T-helper 17 cell (primary cell): ENCODE results near the gene ITGA1. TPM values are rescaled to one million over a fixed set of nuclear protein-coding genes. Genes with fewer than 3 reads are reported as not detected.

ENCODE experiments used
- ATAC-seq: fragments of 150-1000 bp; cut with Tn5 transposase; 2 replicates; pipeline ENCODE4 v1.10.0; 2021; ENCODE audit warnings: mild to moderate bottlenecking, moderate library complexity
- DNase-seq, 3 donors: peaks; one replicate each; pipeline versions ENCODE4 v3.0.0 to v3.0.0-alpha.2; 2020 to 2021
- H3K9me3 ChIP-seq: one replicate; pipeline ENCODE4 v1.7.0; 2013; ENCODE audit warnings: low read length, mild to moderate bottlenecking; ENCODE audit not compliant: control insufficient read depth, poor library complexity, severe bottlenecking
- H3K27ac Mint-ChIP-seq: one replicate; pipeline ENCODE4 v1.8.0; 2022; ENCODE audit warnings: mild to moderate bottlenecking, moderate library complexity, mixed read lengths
- H3K27me3 Mint-ChIP-seq: one replicate; pipeline ENCODE4 v1.8.0; 2022; ENCODE audit warnings: mixed read lengths
- H3K36me3 Mint-ChIP-seq: one replicate; pipeline ENCODE4 v1.8.0; 2022; ENCODE audit warnings: low read depth, mixed read lengths
- H3K4me1 Mint-ChIP-seq: one replicate; pipeline ENCODE4 v1.8.0; 2022; ENCODE audit warnings: mild to moderate bottlenecking, mixed read lengths
- H3K4me3 Mint-ChIP-seq: one replicate; pipeline ENCODE4 v1.8.0; 2022; ENCODE audit warnings: mild to moderate bottlenecking, moderate library complexity, mixed read lengths
- total RNA-seq, 4 donors: library from RNA in 2 of 4; stranded (reverse) in 2 of 4; gene quantifications; one replicate each; pipeline ENCODE4 v1.2.3 and lab custom pipeline; 2022 to 2026

Gene ITGA1
- total RNA-seq, 2 donors from 2014 or later: 4.0 to 4.3 TPM

DNA sequence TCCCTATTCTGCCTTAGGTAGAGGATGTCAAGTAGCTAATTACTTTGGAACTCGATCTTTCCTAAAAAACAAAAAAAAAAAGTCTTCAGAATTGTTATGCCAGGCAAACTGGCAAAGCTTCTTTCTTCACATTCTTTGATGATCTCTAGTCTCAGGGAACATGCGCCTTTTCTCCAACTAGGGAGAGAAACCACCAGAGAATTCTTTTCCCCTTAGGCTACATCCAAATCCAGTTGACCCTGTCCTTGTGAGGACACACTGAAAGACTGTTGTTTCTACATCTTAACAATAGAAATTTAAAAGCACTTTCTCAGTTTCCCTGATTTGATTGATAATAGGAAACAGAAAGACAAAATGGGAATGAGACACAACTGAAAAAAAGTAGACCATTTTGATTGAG lies 106.7 kb downstream of the ITGA1 start:
- H3K9me3 ChIP-seq: no peaks in the 10 kb centered on the region
- no peak for DNase-seq
- Mint-ChIP-seq H3K27me3 (peaks cover 6% of the 10 kb centered on the region), H3K4me3 (no peak overlapping the region), H3K4me1 (peaks cover 2% of the 10 kb centered on the region), H3K27ac (no peak overlapping the region), H3K36me3 (peaks cover 3% of the 10 kb centered on the region)
- no peak for ATAC-seq

DNA sequence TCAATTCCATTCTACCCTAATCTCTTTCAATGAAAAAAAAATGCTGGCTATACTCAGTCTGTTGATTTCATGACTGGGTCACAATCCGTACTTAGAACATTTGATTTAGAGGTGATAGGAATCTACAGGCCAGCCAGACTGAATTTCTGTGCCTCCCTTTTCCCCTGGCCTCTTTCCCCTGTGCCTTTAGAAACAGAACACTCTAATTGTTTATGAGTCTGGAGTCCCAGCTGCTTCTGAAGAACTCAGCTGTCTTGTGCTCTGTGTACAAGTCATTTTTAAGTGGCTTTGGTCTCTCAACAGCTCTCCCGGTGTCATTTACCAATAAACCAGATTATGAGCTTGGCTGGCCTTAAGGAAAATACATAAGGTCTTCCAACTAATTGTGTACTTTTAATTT lies 107.4 kb downstream of the ITGA1 start:
- Mint-ChIP-seq H3K4me3 (no peak overlapping the region), H3K27me3 (peaks cover 6% of the 10 kb centered on the region), H3K4me1 (peaks cover 2% of the 10 kb centered on the region), H3K27ac (no peak overlapping the region), H3K36me3 (peaks cover 3% of the 10 kb centered on the region)
- DNase-seq (no peak), ATAC-seq (no peak)
- H3K9me3 ChIP-seq: no peaks in the 10 kb centered on the region

DNA sequence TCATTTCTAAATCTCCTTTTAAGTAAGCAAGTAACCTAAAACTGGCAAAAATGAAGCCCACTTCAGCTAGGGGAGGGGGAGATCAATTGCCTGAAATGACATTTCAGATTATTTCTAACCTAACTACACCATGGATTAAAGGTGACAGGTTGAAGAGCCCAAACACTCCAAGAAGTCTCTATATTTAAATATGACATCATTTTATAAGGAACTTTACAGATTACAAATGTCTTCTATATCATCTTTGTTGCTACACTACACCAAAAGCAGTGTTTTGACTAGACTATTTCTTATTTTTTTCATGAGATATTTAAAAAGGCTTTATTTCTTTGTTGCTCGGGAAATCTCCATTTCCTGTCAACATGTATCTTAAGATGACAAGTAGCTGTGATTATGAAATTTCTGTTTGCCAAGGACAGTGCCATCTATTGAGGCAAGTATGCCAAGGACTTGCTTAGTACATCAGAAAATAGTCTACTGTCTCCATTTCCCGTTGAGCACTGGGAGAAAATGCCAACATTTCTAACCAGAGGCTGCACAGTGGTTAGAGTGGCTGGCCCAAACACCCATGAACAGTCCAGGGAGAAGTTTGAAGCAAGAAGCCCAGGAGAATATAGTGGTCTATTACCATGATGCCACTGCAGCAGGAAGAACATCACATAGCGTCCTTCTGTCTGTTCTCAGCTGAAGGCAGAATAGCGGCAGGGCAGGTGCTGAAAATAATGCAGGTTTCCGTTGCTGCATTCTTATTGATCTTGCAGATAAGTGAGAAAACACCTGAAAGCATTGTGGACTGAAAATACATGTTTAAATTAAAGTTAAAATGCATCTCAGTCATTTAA lies 108.1 kb downstream of the ITGA1 start:
- H3K4me1 Mint-ChIP-seq: peaks cover 2% of the 10 kb centered on the region
- DNase-seq: no peak
- no peak for ATAC-seq
- no peaks in the 10 kb centered on the region for H3K9me3 ChIP-seq
- H3K27me3 Mint-ChIP-seq: peaks cover 6% of the 10 kb centered on the region
- H3K4me3 Mint-ChIP-seq: no peak overlapping the region
- peaks cover 3% of the 10 kb centered on the region for H3K36me3 Mint-ChIP-seq
- no peak overlapping the region for H3K27ac Mint-ChIP-seq

DNA sequence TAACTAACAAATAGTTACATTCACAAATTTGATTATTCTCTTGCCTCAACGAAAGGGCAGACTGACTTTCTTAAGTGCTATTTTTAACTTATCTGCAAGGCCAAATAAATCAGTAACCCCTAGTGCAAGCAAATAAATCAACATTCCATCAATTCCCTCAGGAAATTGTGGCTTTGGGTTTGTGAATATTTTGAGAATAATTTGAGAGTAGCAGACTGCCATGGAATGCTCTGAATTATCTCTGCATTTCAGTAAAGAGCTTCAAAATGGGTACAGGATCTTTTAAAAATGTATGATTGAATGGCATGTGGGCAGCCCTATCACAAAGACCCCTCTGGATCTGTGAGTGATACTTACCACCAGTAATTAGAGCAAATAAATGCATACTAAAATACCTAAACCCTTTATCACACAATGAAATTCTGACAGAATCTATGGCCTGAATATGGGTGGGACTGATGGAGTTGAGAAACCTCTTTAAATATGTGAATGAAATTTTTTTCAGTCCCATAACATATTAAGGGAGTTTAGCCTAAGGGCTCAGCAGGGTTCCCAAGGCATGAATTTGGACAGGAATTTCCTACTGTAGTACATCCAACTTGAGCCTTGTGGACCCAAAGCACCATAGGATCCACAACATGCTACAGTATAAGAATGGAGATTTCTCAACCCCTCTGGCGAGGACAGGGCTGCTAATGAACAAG lies 109.0 kb downstream of the ITGA1 start:
- Mint-ChIP-seq H3K4me1 (peaks cover 2% of the 10 kb centered on the region), H3K27ac (no peak overlapping the region), H3K4me3 (no peak overlapping the region), H3K36me3 (peaks cover 3% of the 10 kb centered on the region), H3K27me3 (peaks cover 6% of the 10 kb centered on the region)
- no peaks in the 10 kb centered on the region for H3K9me3 ChIP-seq
- DNase-seq: no peak
- ATAC-seq: no peak

DNA sequence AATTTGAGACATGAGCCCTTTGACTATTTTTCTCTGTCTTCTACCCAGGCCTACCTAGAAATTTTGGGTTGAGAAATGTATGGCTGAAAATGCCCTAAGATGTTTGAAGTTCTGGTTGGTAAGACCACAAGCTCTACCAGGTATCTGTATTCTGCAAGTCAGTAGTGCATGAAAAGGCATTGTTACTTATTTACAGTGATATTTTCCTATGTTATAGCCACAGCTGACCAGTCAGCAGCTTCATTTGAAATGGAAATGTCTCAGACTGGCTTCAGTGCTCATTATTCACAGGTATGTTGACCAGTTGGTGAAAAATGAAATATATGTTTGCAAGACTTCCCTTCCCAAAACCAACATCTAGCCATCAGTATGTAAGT lies 109.5 kb downstream of the ITGA1 start:
- DNase-seq: no peak
- H3K4me3 Mint-ChIP-seq: no peak overlapping the region
- H3K9me3 ChIP-seq: no peaks in the 10 kb centered on the region
- no peak overlapping the region for H3K27ac Mint-ChIP-seq
- H3K27me3 Mint-ChIP-seq: peaks cover 6% of the 10 kb centered on the region
- no peak for ATAC-seq
- H3K4me1 Mint-ChIP-seq: peaks cover 2% of the 10 kb centered on the region
- peaks cover 3% of the 10 kb centered on the region for H3K36me3 Mint-ChIP-seq

DNA sequence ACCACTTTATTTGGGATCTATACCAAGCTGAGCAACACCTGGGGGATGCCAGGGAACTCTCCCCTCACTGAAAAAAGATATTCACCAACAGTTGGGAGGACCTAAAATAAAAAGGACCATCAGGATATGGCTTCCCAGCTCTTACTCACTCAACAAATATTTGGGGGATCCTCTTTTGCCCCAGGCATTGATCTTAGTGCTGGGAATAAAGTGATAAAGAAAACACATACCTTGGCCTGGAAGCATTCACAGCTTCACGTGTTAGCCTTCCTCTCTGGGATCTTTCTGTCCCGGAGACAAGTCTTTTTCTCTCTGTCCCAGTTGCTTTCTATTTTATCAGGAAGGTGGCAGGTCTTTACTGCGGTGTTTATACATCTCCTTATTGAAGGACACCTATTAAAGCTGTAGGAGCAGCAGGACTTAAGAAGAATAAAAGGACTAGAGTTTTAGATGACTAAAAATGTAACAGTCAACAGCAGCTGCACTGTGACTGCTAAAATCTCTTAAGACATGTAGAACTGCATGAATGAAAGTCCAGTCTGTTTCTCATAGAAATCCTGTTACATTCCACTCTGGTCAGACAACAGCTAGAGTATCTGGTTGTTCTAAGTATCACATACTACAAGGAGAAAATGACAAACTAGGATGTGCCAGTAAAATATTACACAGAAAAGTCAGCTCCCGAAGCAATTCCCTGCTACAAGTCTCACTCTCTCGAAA lies 111.4 kb downstream of the ITGA1 start:
- peaks cover 5% of the 10 kb centered on the region for H3K27me3 Mint-ChIP-seq
- H3K4me3 Mint-ChIP-seq: no peak overlapping the region
- DNase-seq (no peak), ATAC-seq (no peak)
- peaks cover 3% of the 10 kb centered on the region for H3K36me3 Mint-ChIP-seq
- H3K4me1 Mint-ChIP-seq: peaks cover 2% of the 10 kb centered on the region
- H3K9me3 ChIP-seq: no peaks in the 10 kb centered on the region
- H3K27ac Mint-ChIP-seq: no peak overlapping the region

DNA sequence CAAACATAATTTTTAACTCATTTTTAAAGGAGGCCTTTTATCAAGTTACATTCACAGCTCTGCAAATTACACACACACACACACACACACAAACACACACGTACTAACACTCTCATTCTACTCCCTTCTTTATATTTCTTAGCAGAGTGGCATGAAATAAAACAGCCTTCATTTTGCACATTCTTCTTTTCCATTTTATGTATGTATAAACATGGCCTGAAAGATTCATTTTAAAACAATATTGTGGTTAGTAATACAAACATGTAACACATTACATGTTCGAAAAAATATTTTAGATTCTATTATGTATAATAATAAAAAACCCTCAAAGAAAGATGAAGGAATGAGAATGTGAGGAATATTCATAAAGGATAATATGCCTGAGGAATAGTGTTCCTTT lies 115.4 kb downstream of the ITGA1 start:
- H3K9me3 ChIP-seq: no peaks in the 10 kb centered on the region
- DNase-seq (no peak), ATAC-seq (no peak)
- Mint-ChIP-seq H3K27ac (no peak overlapping the region), H3K36me3 (peaks cover 2% of the 10 kb centered on the region), H3K4me1 (peaks cover 6% of the 10 kb centered on the region), H3K27me3 (no peaks in the 10 kb centered on the region), H3K4me3 (no peak overlapping the region)

DNA sequence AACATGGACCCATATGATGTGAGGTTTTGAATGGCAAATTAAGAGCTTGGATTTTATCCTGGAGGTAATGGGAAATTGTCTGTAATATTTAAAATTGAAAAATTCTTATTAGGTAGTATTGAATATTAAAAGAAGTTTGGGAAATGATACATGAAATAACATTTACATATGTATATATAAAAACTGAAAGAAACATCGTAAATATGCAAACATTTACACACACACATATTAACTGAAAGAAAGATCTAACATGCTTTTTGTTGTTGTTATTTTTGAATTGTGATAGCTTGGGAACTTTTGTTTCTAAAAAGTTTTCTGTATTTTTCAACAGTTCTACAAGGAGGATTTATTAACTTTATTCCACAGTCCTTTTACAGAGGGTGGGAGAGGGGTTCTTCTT lies 118.6 kb downstream of the ITGA1 start:
- Mint-ChIP-seq H3K27ac (no peak overlapping the region), H3K36me3 (peaks cover 2% of the 10 kb centered on the region), H3K27me3 (no peaks in the 10 kb centered on the region), H3K4me3 (no peak overlapping the region), H3K4me1 (peaks cover 6% of the 10 kb centered on the region)
- ATAC-seq (no peak), DNase-seq (no peak)
- H3K9me3 ChIP-seq: no peaks in the 10 kb centered on the region

DNA sequence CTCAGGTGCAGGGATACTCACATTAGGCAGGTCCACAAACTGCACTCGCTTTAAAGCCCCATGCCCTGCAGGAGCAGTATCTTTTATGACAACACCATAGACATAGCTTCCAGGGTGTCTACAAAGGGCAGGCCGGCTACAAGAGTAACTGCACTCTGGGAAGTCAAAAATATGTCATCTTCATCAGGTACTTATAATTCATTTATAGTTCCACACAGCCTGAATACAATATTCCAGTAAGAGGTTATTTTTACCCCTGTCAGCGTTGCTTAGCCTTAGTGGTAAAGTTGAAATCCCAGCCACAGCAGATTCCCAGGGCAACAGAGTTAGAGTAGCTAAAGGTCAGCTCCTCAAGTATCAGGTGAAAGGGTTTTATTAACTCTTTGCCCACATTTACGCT lies 119.1 kb downstream of the ITGA1 start:
- Mint-ChIP-seq H3K4me3 (no peak overlapping the region), H3K36me3 (peaks cover 2% of the 10 kb centered on the region), H3K27me3 (no peaks in the 10 kb centered on the region), H3K27ac (no peak overlapping the region), H3K4me1 (peaks cover 6% of the 10 kb centered on the region)
- ATAC-seq (no peak), DNase-seq (no peak)
- H3K9me3 ChIP-seq: no peaks in the 10 kb centered on the region

DNA sequence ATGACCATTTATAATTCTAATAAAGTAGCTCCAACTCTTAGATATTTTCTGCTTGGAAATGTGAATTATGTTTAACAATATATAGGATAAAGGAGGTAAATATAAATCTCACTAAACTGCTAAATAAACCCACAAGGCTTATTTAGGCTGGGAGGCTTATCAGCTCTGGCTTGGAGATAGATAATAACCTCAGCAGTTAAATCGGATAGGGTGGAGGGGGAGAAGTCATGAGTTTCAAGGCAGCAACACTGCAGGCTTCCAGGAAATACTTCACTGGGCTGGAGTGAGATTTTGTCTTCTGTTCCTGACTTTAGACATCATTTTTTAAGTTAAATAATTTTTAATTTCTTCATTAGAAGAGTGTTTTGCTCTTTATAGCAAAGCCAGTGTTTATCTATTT lies 121.5 kb downstream of the ITGA1 start:
- no peaks in the 10 kb centered on the region for H3K27me3 Mint-ChIP-seq
- no peak overlapping the region for H3K27ac Mint-ChIP-seq
- ATAC-seq (no peak), DNase-seq (no peak)
- peaks cover 2% of the 10 kb centered on the region for H3K36me3 Mint-ChIP-seq
- H3K9me3 ChIP-seq: no peaks in the 10 kb centered on the region
- no peak overlapping the region for H3K4me3 Mint-ChIP-seq
- peaks cover 6% of the 10 kb centered on the region for H3K4me1 Mint-ChIP-seq

DNA sequence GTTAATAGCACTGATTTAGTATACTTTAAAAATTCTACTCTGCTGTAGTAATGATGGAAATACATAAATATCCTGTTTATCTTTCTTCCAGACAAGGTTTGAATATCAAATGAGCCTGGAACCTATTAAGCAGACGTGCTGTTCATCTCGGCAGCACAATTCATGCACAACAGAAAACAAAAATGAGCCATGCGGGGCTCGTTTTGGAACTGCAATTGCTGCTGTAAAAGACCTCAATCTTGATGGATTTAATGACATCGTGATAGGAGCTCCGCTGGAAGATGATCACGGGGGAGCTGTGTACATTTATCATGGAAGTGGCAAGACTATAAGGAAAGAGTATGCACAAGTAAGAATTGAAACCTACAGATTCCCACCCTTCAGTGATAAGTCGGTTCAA lies 122.4 kb downstream of the ITGA1 start:
- H3K4me1 Mint-ChIP-seq: peaks cover 8% of the 10 kb centered on the region

DNA sequence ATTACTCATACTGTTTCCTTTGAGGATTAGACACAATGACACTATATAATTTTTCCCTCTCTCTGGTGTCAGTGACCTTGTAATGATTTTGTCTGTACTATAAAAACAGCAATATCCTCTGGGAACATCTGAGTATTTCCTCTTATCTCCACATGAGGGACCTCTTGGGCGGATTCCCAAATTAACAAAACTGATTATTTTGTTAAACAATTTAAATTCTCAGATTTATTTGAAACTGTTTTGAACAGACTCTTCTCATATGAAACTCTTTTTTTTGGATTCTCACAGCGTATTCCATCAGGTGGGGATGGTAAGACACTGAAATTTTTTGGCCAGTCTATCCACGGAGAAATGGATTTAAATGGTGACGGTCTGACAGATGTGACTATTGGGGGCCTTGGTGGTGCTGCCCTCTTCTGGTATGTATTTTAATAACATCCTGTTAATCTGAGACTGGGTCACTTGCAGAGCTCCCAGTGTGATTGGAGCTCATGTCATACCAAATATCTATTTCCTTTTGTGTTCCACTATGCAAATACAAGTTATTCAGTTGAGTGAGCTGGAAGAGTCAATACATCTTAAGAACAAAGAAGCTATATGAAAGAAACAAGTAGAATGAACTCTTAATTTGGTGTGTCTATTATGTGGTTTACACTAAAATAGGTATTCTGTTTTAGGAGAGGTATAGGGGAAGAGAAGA lies 127.6 kb downstream of the ITGA1 start:
- H3K36me3 Mint-ChIP-seq: peaks cover 2% of the 10 kb centered on the region
- H3K9me3 ChIP-seq: no peaks in the 10 kb centered on the region
- ATAC-seq (peak; percentile 98), DNase-seq (peak in 1 of 3 donors; percentile 18)
- H3K4me3 Mint-ChIP-seq: peak overlapping the region; percentile 80
- peaks cover 10% of the 10 kb centered on the region for H3K4me1 Mint-ChIP-seq
- peak overlapping the region; percentile 16 for H3K27ac Mint-ChIP-seq
- H3K27me3 Mint-ChIP-seq: peaks cover 7% of the 10 kb centered on the region

More for the DNA sequence above, 122.4 kb downstream of the ITGA1 start:
- ATAC-seq (no peak), DNase-seq (no peak)
- peaks cover under 1% of the 10 kb centered on the region for H3K27me3 Mint-ChIP-seq
- no peaks in the 10 kb centered on the region for H3K9me3 ChIP-seq
- H3K36me3 Mint-ChIP-seq: peaks cover 2% of the 10 kb centered on the region
- no peak overlapping the region for H3K27ac Mint-ChIP-seq
- no peak overlapping the region for H3K4me3 Mint-ChIP-seq

DNA sequence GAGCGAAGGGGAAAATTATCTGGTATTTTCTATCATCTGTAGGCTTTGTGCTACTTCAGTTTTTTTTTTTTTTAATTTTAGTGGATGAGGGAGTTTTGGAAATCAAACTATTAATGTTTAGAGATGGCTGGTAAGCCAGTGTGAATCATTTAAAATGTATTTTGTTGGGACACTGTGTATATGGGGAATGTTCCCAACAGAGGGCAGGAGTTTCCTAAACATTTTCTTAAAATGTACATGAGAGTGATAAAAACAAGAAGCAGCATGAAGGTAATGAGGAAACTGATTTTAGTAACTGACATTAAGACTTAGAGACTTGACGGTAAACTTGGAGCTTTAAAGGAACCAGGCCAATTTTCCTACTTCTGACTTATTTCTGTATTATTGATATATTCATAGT lies 133.2 kb downstream of the ITGA1 start:
- Mint-ChIP-seq H3K27me3 (peaks cover 13% of the 10 kb centered on the region), H3K27ac (no peak overlapping the region), H3K4me3 (no peak overlapping the region), H3K36me3 (peaks cover 5% of the 10 kb centered on the region), H3K4me1 (peaks cover 5% of the 10 kb centered on the region)
- DNase-seq: no peak
- ATAC-seq: no peak
- no peaks in the 10 kb centered on the region for H3K9me3 ChIP-seq
